ENCODE measurements around the gene SLC2A2.
A peak's percentile ranks its signal among the peaks of the same experiment; 100 is the strongest.

The SLC2A2 gene

GRCh38 chr3:171026597-171027293, at the start of gene SLC2A2:
TSS of gene SLC2A2 (minus strand) at chr3:171026720. CDS start at chr3:171026670, 50 bp downstream.
- no peak for DNase-seq

- DNase-seq: no peak
These were observed 45.9 kb upstream of the SLC2A2 start for GRCh38 chr3:171072432-171072831.

- no peak for DNase-seq
These were observed 42.1 kb upstream of the SLC2A2 start for GRCh38 chr3:171068658-171069057.

- DNase-seq: no peak
These were observed 39.7 kb upstream of the SLC2A2 start for GRCh38 chr3:171066206-171066605.

GRCh38 chr3:171065732-171066131, 39.2 kb upstream of the SLC2A2 start:
- DNase-seq: no peak

GRCh38 chr3:171064461-171064860, 37.9 kb upstream of the SLC2A2 start:
- DNase-seq: no peak

GRCh38 chr3:171061749-171062148, 35.2 kb upstream of the SLC2A2 start:
- DNase-seq: no peak

- no peak for DNase-seq
These were observed 33.5 kb upstream of the SLC2A2 start for GRCh38 chr3:171059978-171060377.

GRCh38 chr3:171058873-171059603, 32.5 kb upstream of the SLC2A2 start:
- DNase-seq: no peak

GRCh38 chr3:171058058-171058457, 31.5 kb upstream of the SLC2A2 start:
- DNase-seq: no peak

- no peak for DNase-seq
These were observed 30.6 kb upstream of the SLC2A2 start for GRCh38 chr3:171057072-171057471.

GRCh38 chr3:171056528-171056927, 30.0 kb upstream of the SLC2A2 start:
- no peak for DNase-seq

- DNase-seq: no peak
These were observed 29.0 kb upstream of the SLC2A2 start for GRCh38 chr3:171055336-171056178.

GRCh38 chr3:171054921-171055320, 28.4 kb upstream of the SLC2A2 start:
- no peak for DNase-seq

- DNase-seq: no peak
These were observed 27.7 kb upstream of the SLC2A2 start for GRCh38 chr3:171054231-171054630.

- peak; percentile 17 for DNase-seq
These were observed 23.4 kb upstream of the SLC2A2 start for GRCh38 chr3:171049861-171050444.

GRCh38 chr3:171046760-171047159, 20.2 kb upstream of the SLC2A2 start:
- no peak for DNase-seq

- no peak for DNase-seq
These were observed 18.6 kb upstream of the SLC2A2 start for GRCh38 chr3:171044835-171045793.

GRCh38 chr3:171044384-171044783, 17.9 kb upstream of the SLC2A2 start:
- DNase-seq: no peak

GRCh38 chr3:171039674-171040073, 13.2 kb upstream of the SLC2A2 start:
- no peak for DNase-seq

- DNase-seq: no peak
These were observed 11.8 kb upstream of the SLC2A2 start for GRCh38 chr3:171038342-171038741.

GRCh38 chr3:171028779-171029232, 2.3 kb upstream of the SLC2A2 start:
- no peak for DNase-seq

Data from activated CD8-positive, alpha-beta memory T cell treated with anti-CD3 and anti-CD28 coated beads, Interleukin-2, amount 50 U/mL, for 4 hours (primary cell).